SW480 (cell line): Measurements from ENCODE around the gene DHX58.

ENCODE experiments used
- DNase-seq: peaks from one replicate; pipeline ENCODE4 v3.0.0-alpha.2; 2016; ENCODE audit warnings: low spot score

Gene DHX58

GRCh38 chr17:42110301-42111264, 1.9 kb downstream of the DHX58 start:
- no peak for DNase-seq

- no peak for DNase-seq
These were observed 3.4 kb downstream of the DHX58 start for GRCh38 chr17:42109086-42109485.

GRCh38 chr17:42107597-42108576, 4.6 kb downstream of the DHX58 start:
- DNase-seq: peak; percentile 89

- no peak for DNase-seq
These were observed 5.4 kb downstream of the DHX58 start for GRCh38 chr17:42107124-42107523.

- DNase-seq: no peak
These were observed 6.5 kb downstream of the DHX58 start for GRCh38 chr17:42106009-42106408.

GRCh38 chr17:42104264-42104663, 8.2 kb downstream of the DHX58 start:
- no peak for DNase-seq

- no peak for DNase-seq
These were observed 9.1 kb downstream of the DHX58 start for GRCh38 chr17:42103221-42103954.

- peak; percentile 58 for DNase-seq
These were observed 10.8 kb downstream of the DHX58 start for GRCh38 chr17:42101513-42102292.

- no peak for DNase-seq
These were observed 13.6 kb downstream of the DHX58 start for GRCh38 chr17:42098730-42099399.

- DNase-seq: no peak
These were observed 14.6 kb downstream of the DHX58 start, which contains the start of gene ZNF385C for GRCh38 chr17:42097691-42098631. TSS of gene ZNF385C (minus strand) at chr17:42098473. CDS start at chr17:42063056, 35,417 bp downstream.

- no peak for DNase-seq
These were observed 16.0 kb downstream of the DHX58 start for GRCh38 chr17:42096360-42097111.

GRCh38 chr17:42094375-42095069, 18.0 kb downstream of the DHX58 start:
- no peak for DNase-seq

- no peak for DNase-seq
These were observed 19.6 kb downstream of the DHX58 start for GRCh38 chr17:42092939-42093338.

- no peak for DNase-seq
These were observed 21.3 kb downstream of the DHX58 start for GRCh38 chr17:42090964-42091790.

GRCh38 chr17:42088736-42089135, 23.8 kb downstream of the DHX58 start:
- DNase-seq: no peak

GRCh38 chr17:42087736-42088705, 24.5 kb downstream of the DHX58 start:
- peak; percentile 83 for DNase-seq
